GM12878 (cell line): ENCODE data around the gene IL1B. TPM values are rescaled to one million over a fixed set of nuclear protein-coding genes. Genes with fewer than 3 reads are reported as not detected.
"Not testable (repeated sequence)": the region's sequence is repeated elsewhere in the genome, so short reads cannot be mapped to it uniquely, and the experiment has no call there.

ENCODE experiments used
- ATAC-seq: fragments of 200-7000 bp; cut with Tn5 transposase; 3 replicates; pipeline ENCODE4 v1.9.1; 2020; ENCODE audit warnings: mild to moderate bottlenecking, moderate library complexity
- BruUV-seq: library from RNA; stranded (reverse); fragments of 400-500 nt; replicated peaks from 2 replicates; lab custom pipeline; 2021; lab: Mats Ljungman, UMichigan
- CTCF ChIA-PET: fragments of 300-600 bp; sonication (Branson Sonifier 250); formaldehyde crosslinking; extraction: SDS; loops from one replicate; lab custom pipeline; 2021; ENCODE audit warnings: inconsistent platforms; lab: Yijun Ruan, JAX
- POLR2A ChIA-PET: fragments of 350-600 bp; formaldehyde crosslinking; extraction: SDS; loops from one replicate; lab custom pipeline; 2021; ENCODE audit warnings: inconsistent platforms; lab: Charles Lee
- RAD21 ChIA-PET: fragments of 300-600 bp; sonication (Branson Sonifier 250); formaldehyde crosslinking; loops from one replicate; lab custom pipeline; 2023; ENCODE audit warnings: antibody characterized with exemption; ENCODE audit not compliant: unreplicated experiment; lab: Charles Lee
- SMC1A ChIA-PET: fragments of 300-600 bp; sonication (Branson Sonifier 250); formaldehyde crosslinking; loops from one replicate; lab custom pipeline; 2023; ENCODE audit not compliant: unreplicated experiment, uncharacterized antibody; lab: Charles Lee
- DNase-seq: peaks from one replicate; pipeline ENCODE4 v3.0.0-alpha.2; 2011; ENCODE audit warnings: low read depth, low spot score
- FAIRE-seq: peaks from 3 replicates; lab custom pipeline; 2011; peaks lifted over from hg19 to GRCh38; lab: Jason Lieb, UNC
- H2AFZ ChIP-seq: 2 replicates; pipeline ENCODE4 v1.6.0; 2011; ENCODE audit warnings: low read depth, low read length, control low read depth; ENCODE audit not compliant: control insufficient read depth
- H3K27ac ChIP-seq: 2 replicates; pipeline ENCODE4 v1.5.1; 2011; ENCODE audit warnings: control low read depth; ENCODE audit not compliant: control insufficient read depth, insufficient read depth
- H3K27me3 ChIP-seq, 2 experiments: replicated peaks in 1 of 2; 2 replicates each; pipeline versions ENCODE4 v1.6.0 to v1.6.1; 2011; ENCODE audit warnings: low read length in 1 of 2; ENCODE audit not compliant: control insufficient read depth in 2 of 2, insufficient read depth in 2 of 2
- H3K36me3 ChIP-seq, 2 experiments: 2 replicates each; pipeline ENCODE4 v1.5.1; 2011; ENCODE audit warnings: low read length in 1 of 2; ENCODE audit not compliant: control insufficient read depth in 2 of 2, insufficient read depth in 2 of 2
- H3K4me1 ChIP-seq: 2 replicates; pipeline ENCODE4 v1.6.1; 2011; ENCODE audit warnings: mild to moderate bottlenecking, low read length, moderate library complexity, mixed read lengths; ENCODE audit not compliant: control insufficient read depth, insufficient read depth
- H3K4me2 ChIP-seq: 2 replicates; pipeline ENCODE4 v1.6.0; 2011; ENCODE audit warnings: control low read depth; ENCODE audit not compliant: control insufficient read depth, insufficient read depth
- H3K4me3 ChIP-seq: fragments of 200-600 bp; sonication (generic); 2 replicates; pipeline ENCODE4 v1.5.1; 2016
- H3K79me2 ChIP-seq: 2 replicates; pipeline ENCODE4 v1.6.0; 2011; ENCODE audit warnings: low read length; ENCODE audit not compliant: control insufficient read depth, insufficient read depth
- H3K9ac ChIP-seq: 2 replicates; pipeline ENCODE4 v1.8.0; 2011; ENCODE audit warnings: low read length, control low read depth, mixed read lengths; ENCODE audit not compliant: control insufficient read depth, insufficient read depth
- H3K9me3 ChIP-seq: replicated peaks from 3 replicates; pipeline ENCODE4 v1.5.1; 2011; ENCODE audit warnings: mild to moderate bottlenecking, low read length; ENCODE audit not compliant: control insufficient read depth, insufficient read depth
- H4K20me1 ChIP-seq: 2 replicates; pipeline ENCODE4 v1.6.0; 2011; ENCODE audit not compliant: control insufficient read depth, insufficient read depth
- ASH2L ChIP-seq: fragments of 300-600, 200-600 bp; sonication (generic); IDR thresholded peaks from 2 replicates; pipeline ENCODE4 v1.6.1; 2017; ENCODE audit warnings: low read depth, mild to moderate bottlenecking, borderline replicate concordance
- CHD2 ChIP-seq: IDR thresholded peaks from 2 replicates; pipeline ENCODE4 v1.6.1; 2011; ENCODE audit warnings: low read depth, low read length, improper control_type of control experiment, borderline replicate concordance
- HDAC2 ChIP-seq: fragments of 200-600 bp; sonication (generic); IDR thresholded peaks from 2 replicates; pipeline ENCODE4 v1.6.1; 2017
- NFYA ChIP-seq: IDR thresholded peaks from 2 replicates; pipeline ENCODE4 v1.6.1; 2011; ENCODE audit warnings: low read depth, mild to moderate bottlenecking, low read length, improper control_type of control experiment, borderline replicate concordance
- SMAD1 ChIP-seq: fragments of 450-650 bp; IDR thresholded peaks from 2 replicates; pipeline ENCODE4 v1.6.1; 2018; ENCODE audit warnings: mild to moderate bottlenecking, low read depth; ENCODE audit not compliant: partially characterized antibody
- SREBF2 ChIP-seq: IDR thresholded peaks from 2 replicates; pipeline ENCODE4 v1.6.1; 2012; ENCODE audit warnings: mild to moderate bottlenecking, low read length
- SRF ChIP-seq, 2 experiments: IDR thresholded peaks; 2 replicates each; pipeline ENCODE4 v1.6.1; 2011; ENCODE audit warnings: low read depth in 2 of 2, low read length in 2 of 2, mild to moderate bottlenecking in 1 of 2, moderate library complexity in 1 of 2
- TARDBP ChIP-seq: IDR thresholded peaks from 2 replicates; pipeline ENCODE4 v1.6.1; 2016; ENCODE audit warnings: borderline replicate concordance
- TCF3 ChIP-seq: IDR thresholded peaks from 2 replicates; pipeline ENCODE4 v1.6.1; 2012; ENCODE audit warnings: low read depth, mild to moderate bottlenecking, low read length, borderline replicate concordance; ENCODE audit not compliant: insufficient read depth
- WGBS: methylation state at CpG from one replicate; pipeline ENCODE4 v1.1.6; 2016; ENCODE audit warnings: low lambda C conversion rate; ENCODE audit not compliant: insufficient replicate concordance, insufficient coverage; ENCODE audit errors: missing lambda C conversion rate; 5-methylcytosine and 5-hydroxymethylcytosine counted together
- in situ Hi-C: fragments of 300-500 bp; cut with MboI; formaldehyde crosslinking; loops from 9 replicates; pipeline ENCODE4 v1.14.3; 2018; ENCODE audit warnings: mixed read lengths
- intact Hi-C: fragments of 100-400 bp; cut with micrococcal nuclease; formaldehyde crosslinking; loops from one replicate; pipeline ENCODE4 v1.14.2; 2022; ENCODE audit not compliant: unreplicated experiment
- polyA plus RNA-seq, 11 experiments: library from polyadenylated mRNA; depleted of rRNA in 4 of 11; unstranded in 6 of 11; stranded (reverse) in 5 of 11; fragments of >200 nt; fragmentation: Nextera tagmentation in 4 of 11; fragmentation: Illumina TruSeq in 1 of 11; extraction: Ambion mirVana in 4 of 11; extraction: Trizol in 1 of 11; gene quantifications; 1 replicate in 1 of 11; 2 replicates in 10 of 11; pipeline versions ENCODE4 v1.2.1 to v1.2.3, GENCODE V29; 2011 to 2016; ENCODE audit warnings: inconsistent platforms in 2 of 11, missing spikeins in 2 of 11, low read depth in 1 of 11
- total RNA-seq, 4 experiments: library from RNA; depleted of rRNA in 3 of 4; stranded (reverse); fragments of >200 nt in 3 of 4; fragmentation: Illumina TruSeq in 1 of 4; extraction: Trizol in 1 of 4; gene quantifications; 2 replicates each; pipeline versions ENCODE4 v1.2.1 to v1.2.3, GENCODE V29; 2013 to 2021
- TF ChIP-seq, protein P1 (sequence below): fragments of 450-650 bp; IDR thresholded peaks from 2 replicates; pipeline ENCODE4 v1.6.1; 2017; ENCODE audit warnings: mild to moderate bottlenecking, low read depth, inconsistent platforms; ENCODE audit not compliant: poor library complexity, severe bottlenecking
- TF ChIP-seq, protein P2 (sequence below): fragments of 150-350 bp; IDR thresholded peaks from 2 replicates; pipeline ENCODE4 v1.6.1; 2016; ENCODE audit warnings: low read depth, low read length

The IL1B gene
- total and polyA plus RNA-seq, 10 of the 15 experiments (the other 5 are each of a cell fraction or from before 2014, with no cell fraction given), result 0.20 to 1.6 (median 0.84) TPM

DNA sequence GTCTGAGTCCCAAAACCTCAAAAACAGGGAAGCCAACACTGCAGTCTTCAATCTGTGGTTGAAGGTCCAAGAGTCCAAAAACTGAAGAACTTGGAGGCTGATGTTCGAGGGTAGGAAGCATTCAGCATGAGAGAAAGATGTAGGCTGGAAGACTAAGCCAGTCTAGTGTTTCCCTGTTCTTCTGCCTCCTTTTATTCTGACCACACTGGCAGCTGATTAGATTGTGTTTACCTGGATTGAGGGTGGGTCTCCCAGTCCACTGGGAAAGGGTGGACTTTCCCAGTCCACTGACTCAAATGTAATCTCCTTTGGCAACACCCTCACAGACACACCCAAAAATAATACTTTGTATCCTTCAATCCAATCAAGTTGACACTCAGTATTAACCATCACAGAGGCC is 27.5 kb upstream of the IL1B start:
- FAIRE-seq (no peak), DNase-seq (no peak), ATAC-seq (no peak)
- intact Hi-C loops (no loop called here), in situ Hi-C loops (no loop called here)
- H3K79me2 ChIP-seq, result no peaks in the 10 kb centered on the region
- ChIA-PET SMC1A (interaction anchor here (0.9 to 1.5 kb wide), 4 partner anchors 10 to 78 kb away, joined by 3 to 4 read pairs (median 4); no protein-coding TSS in a partner anchor), RAD21 (interaction anchor here (0.9 to 1.1 kb wide), 2 partner anchors 22 to 115 kb away, joined by 4 read pairs; no protein-coding TSS in a partner anchor), CTCF (interaction anchor here (1.0 to 2.7 kb wide), 5 partner anchors 12 to 115 kb away, joined by 3 to 8 read pairs (median 3); no protein-coding TSS in a partner anchor), POLR2A (no interaction called here)
- H3K4me3 ChIP-seq, result no peak overlapping the region
- no TSS peak for BruUV-seq
- H3K4me2 ChIP-seq, result no peak overlapping the region
- no peak overlapping the region for H2AFZ ChIP-seq
- H4K20me1 ChIP-seq, result no peaks in the 10 kb centered on the region
- no peaks in the 10 kb centered on the region for H3K36me3 ChIP-seq
- H3K27ac ChIP-seq, result no peak overlapping the region
- no peak overlapping the region for H3K9ac ChIP-seq
- no peak for TF ChIP-seq TCF3
- no peak for TF ChIP-seq SMAD1
- TF ChIP-seq TARDBP, result no peak
- TF ChIP-seq NFYA, result no peak
- TF ChIP-seq HDAC2, result no peak
- TF ChIP-seq, protein P1, sequence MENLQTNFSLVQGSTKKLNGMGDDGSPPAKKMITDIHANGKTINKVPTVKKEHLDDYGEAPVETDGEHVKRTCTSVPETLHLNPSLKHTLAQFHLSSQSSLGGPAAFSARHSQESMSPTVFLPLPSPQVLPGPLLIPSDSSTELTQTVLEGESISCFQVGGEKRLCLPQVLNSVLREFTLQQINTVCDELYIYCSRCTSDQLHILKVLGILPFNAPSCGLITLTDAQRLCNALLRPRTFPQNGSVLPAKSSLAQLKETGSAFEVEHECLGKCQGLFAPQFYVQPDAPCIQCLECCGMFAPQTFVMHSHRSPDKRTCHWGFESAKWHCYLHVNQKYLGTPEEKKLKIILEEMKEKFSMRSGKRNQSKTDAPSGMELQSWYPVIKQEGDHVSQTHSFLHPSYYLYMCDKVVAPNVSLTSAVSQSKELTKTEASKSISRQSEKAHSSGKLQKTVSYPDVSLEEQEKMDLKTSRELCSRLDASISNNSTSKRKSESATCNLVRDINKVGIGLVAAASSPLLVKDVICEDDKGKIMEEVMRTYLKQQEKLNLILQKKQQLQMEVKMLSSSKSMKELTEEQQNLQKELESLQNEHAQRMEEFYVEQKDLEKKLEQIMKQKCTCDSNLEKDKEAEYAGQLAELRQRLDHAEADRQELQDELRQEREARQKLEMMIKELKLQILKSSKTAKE, result no peak
- TF ChIP-seq ASH2L, result no peak
- TF ChIP-seq SRF (IDR thresholded peaks at IDR 0.05; ENCODE audit: low read depth in 2 of 2, low read length in 2 of 2), result no peak
- TF ChIP-seq, protein P2, sequence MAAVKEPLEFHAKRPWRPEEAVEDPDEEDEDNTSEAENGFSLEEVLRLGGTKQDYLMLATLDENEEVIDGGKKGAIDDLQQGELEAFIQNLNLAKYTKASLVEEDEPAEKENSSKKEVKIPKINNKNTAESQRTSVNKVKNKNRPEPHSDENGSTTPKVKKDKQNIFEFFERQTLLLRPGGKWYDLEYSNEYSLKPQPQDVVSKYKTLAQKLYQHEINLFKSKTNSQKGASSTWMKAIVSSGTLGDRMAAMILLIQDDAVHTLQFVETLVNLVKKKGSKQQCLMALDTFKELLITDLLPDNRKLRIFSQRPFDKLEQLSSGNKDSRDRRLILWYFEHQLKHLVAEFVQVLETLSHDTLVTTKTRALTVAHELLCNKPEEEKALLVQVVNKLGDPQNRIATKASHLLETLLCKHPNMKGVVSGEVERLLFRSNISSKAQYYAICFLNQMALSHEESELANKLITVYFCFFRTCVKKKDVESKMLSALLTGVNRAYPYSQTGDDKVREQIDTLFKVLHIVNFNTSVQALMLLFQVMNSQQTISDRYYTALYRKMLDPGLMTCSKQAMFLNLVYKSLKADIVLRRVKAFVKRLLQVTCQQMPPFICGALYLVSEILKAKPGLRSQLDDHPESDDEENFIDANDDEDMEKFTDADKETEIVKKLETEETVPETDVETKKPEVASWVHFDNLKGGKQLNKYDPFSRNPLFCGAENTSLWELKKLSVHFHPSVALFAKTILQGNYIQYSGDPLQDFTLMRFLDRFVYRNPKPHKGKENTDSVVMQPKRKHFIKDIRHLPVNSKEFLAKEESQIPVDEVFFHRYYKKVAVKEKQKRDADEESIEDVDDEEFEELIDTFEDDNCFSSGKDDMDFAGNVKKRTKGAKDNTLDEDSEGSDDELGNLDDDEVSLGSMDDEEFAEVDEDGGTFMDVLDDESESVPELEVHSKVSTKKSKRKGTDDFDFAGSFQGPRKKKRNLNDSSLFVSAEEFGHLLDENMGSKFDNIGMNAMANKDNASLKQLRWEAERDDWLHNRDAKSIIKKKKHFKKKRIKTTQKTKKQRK, result no peak
- TF ChIP-seq SREBF2, result no peak
- TF ChIP-seq CHD2, result no peak
- H3K4me1 ChIP-seq, result no peaks in the 10 kb centered on the region
- H3K9me3 ChIP-seq, result no peaks in the 10 kb centered on the region
- no peaks in the 10 kb centered on the region for H3K27me3 ChIP-seq
- WGBS, result 0% methylated on average over 1 of the region's 1 CpG

DNA sequence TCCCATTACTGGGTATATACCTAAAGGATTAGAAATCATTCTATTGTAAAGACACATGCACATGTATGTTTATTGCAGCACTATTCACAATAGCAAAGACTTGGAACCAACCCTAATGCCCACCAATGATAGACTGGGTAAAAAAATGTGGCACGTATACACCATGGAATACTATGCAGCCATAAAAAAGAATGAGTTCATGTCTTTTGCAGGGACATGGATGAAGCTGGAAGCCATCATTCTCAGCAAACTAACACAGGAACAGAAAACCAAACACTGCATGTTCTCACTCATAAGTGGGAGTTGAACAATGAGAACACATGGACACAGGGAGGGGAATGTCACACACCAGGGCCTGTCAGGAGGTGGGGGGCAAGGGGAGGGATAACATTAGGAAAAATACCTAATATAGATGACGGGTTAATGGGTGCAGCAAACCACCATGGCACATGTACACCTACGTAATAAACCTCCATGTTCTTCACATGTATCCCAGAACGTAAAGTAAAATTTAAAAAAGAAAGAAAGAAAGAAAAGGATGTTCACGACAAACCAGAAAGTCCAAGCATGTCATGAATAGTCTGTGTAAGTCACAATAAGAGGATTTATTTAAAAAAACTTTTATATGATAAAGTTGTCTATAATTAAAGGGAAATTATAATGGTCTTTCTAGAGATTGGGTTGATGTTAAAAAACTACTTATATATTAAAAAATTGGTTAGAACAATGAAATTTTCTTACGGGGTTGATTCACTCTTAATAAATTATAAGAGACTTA is 23.0 kb upstream of the IL1B start:
- H3K9ac ChIP-seq, in situ Hi-C loops, H2AFZ ChIP-seq, H3K27ac ChIP-seq, H3K4me3 ChIP-seq, BruUV-seq, POLR2A ChIA-PET, H3K4me2 ChIP-seq, intact Hi-C loops, FAIRE-seq, H3K36me3 ChIP-seq, SMC1A ChIA-PET, H4K20me1 ChIP-seq, DNase-seq, H3K79me2 ChIP-seq, H3K27me3 ChIP-seq, CTCF ChIA-PET, H3K4me1 ChIP-seq, H3K9me3 ChIP-seq, ATAC-seq, RAD21 ChIA-PET: not testable (repeated sequence)
- 64% methylated on average over 6 of the region's 6 CpGs for WGBS
